OCI-LY3 (cell line): ENCODE data around the gene PRKCD.

Experiments
- EZH2phosphoT487 ChIP-seq: fragments of 200-600 bp; shearing (Covaris generic); IDR thresholded peaks from 2 replicates; pipeline ENCODE4 v1.6.1; 2018; ENCODE audit warnings: antibody characterized with exemption, mixed run types, low read depth
- TF ChIP-seq, protein P1 (sequence below): fragments of 200-600, 300-600 bp; sonication (generic); IDR thresholded peaks from 2 replicates; pipeline ENCODE4 v1.5.1; 2014; ENCODE audit warnings: antibody characterized with exemption, low read length, low read depth

DNA sequence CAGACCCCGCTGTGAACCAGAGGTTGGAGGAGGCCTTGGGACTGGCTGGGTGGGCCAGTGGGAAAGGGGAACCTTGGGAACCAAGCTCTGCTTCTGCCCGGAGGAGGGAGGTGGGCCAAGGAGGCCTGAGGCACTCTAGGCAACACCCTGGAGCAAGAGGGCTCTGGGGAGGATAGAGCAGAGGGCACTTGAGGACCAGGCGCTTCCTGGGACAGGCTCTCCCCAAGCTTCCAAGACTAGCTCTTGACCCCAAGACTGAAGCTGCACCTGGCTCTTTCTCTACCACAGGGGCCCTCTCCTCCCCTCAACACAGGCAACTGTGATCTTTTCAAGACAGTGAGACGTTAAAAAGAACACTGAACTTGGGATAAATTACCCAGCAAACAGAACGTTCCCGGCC is 74.5 kb downstream of the PRKCD start:
- TF ChIP-seq, protein P1, sequence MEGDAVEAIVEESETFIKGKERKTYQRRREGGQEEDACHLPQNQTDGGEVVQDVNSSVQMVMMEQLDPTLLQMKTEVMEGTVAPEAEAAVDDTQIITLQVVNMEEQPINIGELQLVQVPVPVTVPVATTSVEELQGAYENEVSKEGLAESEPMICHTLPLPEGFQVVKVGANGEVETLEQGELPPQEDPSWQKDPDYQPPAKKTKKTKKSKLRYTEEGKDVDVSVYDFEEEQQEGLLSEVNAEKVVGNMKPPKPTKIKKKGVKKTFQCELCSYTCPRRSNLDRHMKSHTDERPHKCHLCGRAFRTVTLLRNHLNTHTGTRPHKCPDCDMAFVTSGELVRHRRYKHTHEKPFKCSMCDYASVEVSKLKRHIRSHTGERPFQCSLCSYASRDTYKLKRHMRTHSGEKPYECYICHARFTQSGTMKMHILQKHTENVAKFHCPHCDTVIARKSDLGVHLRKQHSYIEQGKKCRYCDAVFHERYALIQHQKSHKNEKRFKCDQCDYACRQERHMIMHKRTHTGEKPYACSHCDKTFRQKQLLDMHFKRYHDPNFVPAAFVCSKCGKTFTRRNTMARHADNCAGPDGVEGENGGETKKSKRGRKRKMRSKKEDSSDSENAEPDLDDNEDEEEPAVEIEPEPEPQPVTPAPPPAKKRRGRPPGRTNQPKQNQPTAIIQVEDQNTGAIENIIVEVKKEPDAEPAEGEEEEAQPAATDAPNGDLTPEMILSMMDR, result no peak
- TF ChIP-seq EZH2phosphoT487, result no peak
